ENCODE results near the gene GABRP.
"Not testable (repeated sequence)": the region's sequence is repeated elsewhere in the genome, so short reads cannot be mapped to it uniquely, and the experiment has no call there.

GABRP gene

DNA sequence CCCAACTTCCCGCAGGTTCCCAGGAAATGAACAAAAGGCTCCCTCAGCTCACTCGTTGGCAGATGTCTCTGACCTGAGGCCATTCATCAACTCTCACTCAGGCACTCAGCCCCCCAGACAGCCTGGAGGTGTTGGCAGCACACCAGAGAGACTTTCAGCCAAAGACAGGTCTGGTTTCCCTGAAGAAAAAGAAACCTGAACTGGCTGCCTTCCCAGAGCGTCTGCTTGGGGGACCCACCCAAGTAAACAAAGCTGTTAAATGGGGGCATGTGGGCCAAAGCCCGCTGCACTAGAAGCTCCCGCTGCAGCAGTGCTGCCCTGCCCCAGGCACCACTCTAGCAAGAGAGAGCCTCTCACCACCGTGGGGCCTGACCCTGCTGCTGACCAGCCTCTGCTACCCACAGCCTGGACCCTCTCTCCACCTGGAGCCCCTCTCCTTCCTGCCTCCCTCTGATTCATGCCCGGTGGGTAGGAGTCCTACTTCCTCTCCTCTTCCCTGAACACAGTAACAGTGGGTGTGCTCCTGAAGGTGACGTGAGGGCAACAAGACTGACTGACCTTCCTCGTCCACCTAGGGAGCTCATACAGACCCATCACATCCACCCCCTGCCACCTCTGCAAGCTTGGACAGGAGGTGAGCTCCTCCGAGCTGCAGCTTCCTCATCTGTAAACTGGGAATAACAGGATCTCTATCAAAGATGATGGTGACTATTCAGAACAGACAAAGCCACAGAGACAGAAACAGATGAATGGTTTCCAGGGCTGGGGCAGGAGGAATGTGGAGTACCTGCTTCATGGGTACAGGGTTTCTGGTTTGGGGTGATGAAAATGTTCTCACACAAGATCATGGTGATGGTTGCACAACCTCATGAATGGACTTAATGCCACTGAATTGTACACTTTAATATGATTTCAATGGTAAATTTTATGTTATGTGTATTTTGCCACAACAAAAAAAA, 31.0 kb upstream of the GABRP start:
- DNase-seq, result no peak

DNA sequence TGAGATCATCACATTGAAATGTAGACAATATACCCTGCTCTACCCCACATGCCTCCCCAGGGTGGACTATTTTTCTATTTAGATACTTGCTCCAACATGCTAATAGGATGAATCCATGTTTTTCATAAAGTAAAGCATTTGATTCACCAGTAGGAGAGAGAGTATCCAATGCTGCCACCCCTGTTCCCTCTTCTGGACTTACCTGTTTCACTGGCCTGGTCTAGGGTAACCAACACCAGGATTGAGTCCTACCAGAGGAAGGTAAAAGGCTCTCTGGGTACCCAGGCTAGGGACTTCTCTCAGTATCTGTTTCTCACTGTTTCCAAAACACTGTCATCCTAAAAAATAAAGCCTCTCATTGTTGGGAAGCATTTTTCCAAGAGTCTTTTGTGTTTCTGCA, 30.2 kb upstream of the GABRP start:
- intact Hi-C loops (cut with DNase I), result no loop called here
- no peak for DNase-seq

More for the DNA sequence above, 31.0 kb upstream of the GABRP start:
- intact Hi-C loops (cut with DNase I), result no loop called here

DNA sequence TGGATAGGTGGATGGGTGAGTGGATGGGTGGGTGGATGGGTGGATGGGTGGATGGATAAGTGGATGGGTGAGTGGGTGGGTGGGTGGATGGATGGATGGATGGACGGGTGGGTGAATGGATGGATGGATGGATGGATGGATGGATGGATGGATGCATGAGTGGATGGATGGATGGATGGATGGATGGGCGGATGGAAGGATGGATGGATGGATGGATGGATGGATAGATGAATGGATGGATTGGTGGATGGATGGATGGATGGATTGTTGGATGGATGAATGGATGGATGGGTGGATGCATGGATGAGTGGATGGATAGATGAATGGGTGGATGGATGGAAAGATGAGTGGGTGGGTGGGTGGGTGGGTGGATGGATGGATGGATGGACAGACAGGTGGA, 29.0 kb upstream of the GABRP start:
- intact Hi-C loops (cut with DNase I), result not testable (repeated sequence)

DNA sequence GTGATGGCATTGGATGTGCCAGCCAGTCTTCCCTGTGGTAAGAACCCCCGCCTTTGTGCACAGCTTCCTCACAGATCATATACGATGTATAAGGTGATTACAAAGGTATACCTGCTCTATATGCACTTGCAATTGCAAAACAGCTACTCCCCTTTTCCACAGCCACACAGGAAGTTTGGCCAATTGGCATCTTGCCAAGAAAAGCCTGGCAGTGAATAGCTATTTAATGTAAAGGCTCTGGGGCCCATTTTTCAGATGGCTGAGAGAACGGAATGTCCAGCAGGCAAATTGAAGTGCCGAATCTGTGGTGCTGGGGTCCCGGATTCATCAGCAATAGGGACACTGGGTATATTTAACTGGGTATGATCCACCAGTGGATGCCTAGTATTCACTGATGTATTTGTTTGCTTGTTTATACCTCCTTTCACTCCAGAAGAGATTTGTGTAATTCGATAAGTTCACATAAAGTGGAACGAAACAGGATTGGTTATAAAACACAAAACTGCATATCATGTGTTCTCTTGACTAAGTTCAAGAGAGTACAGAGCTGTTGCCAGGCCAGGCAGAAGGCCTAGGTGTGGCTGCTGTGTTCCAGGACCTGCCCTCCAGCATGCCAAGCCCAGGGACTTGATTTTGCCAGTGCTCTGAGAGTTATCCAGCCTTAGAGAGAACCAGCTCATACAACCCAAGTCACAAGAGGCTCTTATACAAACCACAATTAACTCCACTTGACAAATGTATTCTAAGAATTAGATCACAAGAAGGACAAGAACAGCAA, 27.7 kb upstream of the GABRP start:
- no peak for DNase-seq
- intact Hi-C loops (cut with DNase I), result no loop called here

More for the DNA sequence above, 29.0 kb upstream of the GABRP start:
- not testable (repeated sequence) for DNase-seq

DNA sequence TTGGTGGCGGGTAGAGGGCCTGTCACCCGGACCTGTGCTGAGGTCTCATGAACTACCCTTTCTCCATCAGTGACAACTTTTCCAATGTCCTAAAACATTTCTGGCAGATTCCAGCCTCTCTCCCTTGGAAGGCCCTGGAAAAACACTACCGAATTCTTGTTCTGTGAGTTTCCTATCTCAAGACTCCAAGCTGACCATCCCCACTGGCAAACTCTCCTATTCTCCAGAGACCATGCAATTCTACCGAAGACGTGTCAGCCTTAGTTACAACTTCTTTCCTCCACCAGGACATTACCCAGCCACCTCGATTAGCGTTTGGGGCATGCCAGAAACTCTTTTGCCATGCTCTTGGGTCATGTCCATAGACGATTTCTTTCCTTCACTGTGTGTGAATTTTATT, 26.8 kb upstream of the GABRP start:
- no peak for DNase-seq
- intact Hi-C loops (cut with DNase I), result no loop called here

DNA sequence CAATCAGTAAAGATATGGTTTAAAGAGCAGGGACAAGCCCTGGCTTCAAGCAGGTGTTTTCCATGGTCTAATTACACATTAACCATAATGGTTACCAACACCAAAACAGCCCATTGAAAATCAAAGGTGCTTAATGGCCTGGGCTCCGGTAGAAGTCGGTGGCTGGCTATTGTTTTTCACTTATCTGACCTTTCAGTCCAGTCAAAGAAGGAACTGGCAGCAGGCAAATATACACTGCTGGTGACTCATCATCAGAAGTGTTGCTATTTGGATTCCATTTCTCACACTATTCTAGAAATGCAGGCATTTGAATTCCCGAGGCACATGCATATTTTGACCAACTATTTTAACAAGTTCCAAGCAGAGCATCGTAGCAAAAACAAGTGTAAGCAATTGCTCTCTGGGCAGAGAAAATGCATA, 26.3 kb upstream of the GABRP start:
- intact Hi-C loops (cut with DNase I), result no loop called here
- DNase-seq, result no peak

DNA sequence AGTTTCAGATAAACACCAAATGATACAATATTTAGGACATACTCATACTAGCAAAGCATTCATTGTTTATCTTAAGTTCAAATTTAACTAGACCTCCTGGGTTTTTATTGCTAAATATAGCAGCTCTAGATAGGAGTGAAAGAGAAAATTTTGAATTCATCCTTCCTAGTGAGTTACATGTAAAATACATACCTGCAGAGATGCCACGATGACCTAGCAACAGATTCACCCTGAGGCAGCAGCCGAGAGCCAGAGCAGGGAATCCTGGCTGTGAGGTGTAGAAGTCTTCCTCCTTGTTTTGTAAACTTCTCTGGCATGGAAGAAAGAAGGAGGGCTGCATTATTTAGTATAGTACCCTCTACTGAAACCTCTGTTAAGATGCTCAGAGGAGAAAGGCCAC, 25.9 kb upstream of the GABRP start:
- intact Hi-C loops (cut with DNase I), result no loop called here
- DNase-seq, result no peak

DNA sequence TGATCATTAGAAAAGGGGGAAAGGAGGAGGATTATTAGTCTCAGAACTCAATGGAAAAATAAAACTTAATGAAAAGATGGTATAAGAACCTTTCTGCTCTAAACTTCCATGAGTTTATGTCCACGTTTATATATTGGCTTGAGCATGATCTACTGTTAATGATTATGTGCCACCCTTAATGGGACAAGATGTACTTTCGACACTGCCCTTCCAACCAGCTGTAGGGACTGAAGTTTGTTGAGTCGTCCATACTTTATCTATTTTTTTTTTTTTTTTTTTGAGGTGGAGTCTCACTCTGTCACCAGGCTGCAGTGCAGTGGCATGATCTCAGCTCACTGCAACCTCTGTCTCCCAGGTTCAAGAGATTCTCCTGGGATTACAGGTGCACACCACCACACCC, 25.0 kb upstream of the GABRP start:
- DNase-seq, result no peak
- intact Hi-C loops (cut with DNase I), result no loop called here

DNA sequence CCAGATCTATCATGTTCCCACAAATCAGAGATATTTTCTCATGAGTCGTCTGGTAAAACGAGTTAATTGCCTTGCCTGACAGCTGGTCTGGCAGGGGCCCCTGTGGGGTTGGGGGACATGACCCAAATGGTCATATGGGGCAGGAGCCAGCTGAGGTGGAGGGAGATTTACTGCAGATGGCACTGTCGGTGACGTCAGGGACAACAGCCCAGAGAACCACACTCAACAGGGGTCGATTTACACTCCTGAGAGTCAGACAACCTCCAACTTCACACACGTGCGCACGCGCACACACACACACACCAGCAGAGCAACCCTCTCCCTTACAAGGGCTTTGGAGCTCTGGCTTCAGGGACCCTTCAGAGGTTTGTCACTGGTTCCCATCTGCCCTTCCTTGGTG, 23.4 kb upstream of the GABRP start:
- intact Hi-C loops (cut with DNase I), result no loop called here
- DNase-seq, result no peak

DNA sequence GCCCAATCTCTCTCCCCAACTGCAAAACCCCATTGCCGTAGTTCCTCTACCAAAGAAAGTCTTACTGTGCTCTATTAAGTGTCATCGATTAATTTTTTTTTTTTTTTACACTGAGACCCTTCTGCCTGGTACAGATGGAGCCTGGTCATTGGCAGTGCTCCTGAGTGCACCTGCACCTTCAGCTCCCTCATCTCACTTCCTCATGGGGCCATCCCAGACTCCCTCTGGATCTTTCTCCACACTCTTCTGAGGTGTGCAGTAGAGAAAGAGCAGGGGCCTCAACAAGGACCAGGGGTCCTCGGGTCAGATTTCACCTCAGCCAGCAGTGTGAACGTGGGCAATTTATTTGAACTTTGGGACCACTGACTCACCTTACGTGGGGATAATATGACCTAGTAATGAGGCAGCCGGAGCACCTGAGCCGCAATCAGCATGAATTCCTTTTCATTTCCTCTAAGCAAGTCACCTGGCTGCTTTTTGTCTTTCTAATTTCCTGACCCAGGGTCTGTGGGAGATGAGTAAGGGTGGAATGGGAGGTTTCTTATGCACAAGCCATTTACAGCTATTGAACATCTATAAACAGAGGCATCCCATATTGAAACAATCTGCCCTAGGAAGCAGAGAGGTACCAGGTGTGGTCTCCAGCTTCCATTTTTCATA, 22.3 kb upstream of the GABRP start:
- intact Hi-C loops (cut with DNase I), result no loop called here
- no peak for DNase-seq

DNA sequence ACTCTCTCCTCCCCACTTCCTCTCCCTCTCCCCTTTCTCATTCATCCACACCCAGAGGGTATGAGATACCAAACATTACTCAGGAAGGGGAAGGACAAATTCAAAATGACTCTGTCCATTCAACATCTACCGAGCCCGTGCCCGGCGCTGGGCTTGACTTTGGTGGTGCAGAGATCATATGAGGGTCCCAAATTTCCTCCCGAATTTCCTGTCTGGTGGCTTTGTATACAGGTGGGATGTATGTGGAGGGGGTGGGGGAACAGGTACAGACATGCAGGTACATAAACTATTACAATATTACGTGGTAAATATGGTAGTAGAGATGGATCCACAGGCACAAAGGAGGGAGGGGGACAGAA, 21.8 kb upstream of the GABRP start:
- DNase-seq, result no peak
- intact Hi-C loops (cut with DNase I), result no loop called here

DNA sequence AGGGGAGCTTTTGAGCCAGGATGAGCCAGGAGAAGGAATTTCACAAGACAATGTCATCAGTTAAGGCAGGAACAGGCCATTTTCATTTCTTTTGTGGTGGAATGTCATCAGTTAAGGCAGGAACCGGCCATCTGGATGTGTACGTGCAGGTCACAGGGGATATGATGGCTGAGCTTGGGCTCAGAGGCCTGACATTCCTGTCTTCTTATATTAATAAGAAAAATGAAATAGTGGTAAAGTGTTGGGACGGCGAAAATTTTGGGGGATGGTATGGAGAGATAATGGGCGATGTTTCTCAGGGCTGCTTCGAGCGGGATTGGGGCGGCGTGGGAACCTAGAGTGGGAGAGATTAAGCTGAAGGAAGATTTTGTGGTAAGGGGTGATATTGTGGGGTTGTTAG, 21.2 kb upstream of the GABRP start:
- intact Hi-C loops (cut with DNase I); DNase-seq: not testable (repeated sequence)

DNA sequence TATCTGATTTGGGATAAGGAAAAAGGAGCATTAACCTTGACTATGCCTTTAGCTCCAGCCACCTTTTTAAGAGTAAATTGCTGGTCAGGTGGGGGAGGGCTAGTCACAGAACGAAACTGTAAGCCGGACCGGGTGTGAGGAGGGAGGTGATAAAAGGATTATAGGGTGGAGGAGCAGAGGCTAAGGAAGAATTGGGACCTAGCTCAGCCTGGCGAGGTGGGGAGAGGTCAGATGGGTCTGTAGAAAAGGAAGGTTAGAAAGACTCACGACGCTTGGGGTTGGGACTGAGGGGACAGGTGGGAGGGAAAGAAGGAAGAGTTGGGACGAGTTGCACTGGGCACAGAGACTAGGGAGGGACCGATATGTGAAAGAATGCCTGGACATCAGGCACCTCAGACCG, 17.7 kb upstream of the GABRP start:
- DNase-seq; intact Hi-C loops (cut with DNase I): not testable (repeated sequence)

DNA sequence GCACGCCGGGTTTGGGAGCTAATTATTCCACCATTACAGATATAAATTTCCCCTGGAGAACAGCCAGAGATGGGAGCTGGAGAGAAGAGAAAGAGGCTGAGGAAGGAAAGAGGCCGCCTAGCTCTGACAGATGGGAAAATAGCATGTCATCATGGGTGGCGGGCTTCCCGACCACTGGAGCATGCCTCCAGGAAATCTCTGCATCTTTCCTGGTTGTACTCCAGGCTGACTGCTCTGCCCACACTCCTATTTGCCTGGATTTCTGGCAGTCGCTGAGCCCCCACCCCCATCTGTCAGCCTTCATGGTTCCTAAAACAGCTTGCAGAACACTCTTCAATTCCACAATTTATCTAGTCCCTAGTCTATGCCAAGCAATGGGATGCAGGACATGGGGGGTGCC, 14.3 kb upstream of the GABRP start:
- no peak for DNase-seq
- intact Hi-C loops (cut with DNase I), result no loop called here

DNA sequence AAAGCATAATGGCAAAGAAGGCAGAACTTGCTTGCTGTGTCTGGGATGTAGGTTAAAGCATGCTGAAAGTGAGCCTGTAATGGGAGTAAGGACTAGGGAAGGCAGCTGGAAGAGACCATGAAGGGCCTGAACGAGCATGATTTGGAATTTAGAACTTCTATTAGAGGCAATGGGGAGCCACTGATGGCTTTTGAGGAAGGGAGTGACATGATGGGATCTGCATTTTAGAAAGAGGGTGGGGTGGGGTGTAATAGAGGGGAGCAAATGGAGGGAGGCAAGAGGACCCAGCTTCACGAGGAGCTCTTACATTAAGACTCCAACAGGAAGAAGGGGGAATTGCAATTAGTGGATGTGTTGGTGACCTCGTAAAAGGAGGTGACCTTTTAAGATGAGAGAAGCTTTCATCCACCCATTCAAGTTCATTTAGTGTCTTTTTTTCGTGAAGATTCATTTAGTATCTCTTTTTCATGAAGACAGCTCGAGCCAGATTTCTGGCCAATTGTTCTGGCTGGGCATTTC, 13.6 kb upstream of the GABRP start:
- intact Hi-C loops (cut with DNase I), result no loop called here
- DNase-seq, result no peak

DNA sequence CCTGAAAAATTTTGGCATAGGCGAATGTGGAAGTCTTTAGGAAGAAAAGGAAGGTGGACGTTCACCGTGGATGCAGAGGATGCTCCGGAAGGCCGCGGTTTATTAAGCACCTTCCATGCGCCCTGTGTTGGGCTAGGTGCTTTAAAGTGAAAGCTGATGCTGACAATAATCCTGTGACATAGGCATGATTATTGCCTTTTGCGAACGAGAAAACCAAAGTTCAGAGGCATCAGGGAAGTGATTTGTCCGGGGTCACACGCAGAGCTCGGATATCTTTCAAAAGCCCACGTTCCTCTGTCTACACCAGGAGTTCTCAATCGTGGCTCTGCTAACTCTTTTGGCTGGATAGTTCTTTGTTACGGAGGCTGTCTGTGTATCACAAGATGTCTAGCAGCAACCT, 12.0 kb upstream of the GABRP start:
- intact Hi-C loops (cut with DNase I), result no loop called here
- no peak for DNase-seq

DNA sequence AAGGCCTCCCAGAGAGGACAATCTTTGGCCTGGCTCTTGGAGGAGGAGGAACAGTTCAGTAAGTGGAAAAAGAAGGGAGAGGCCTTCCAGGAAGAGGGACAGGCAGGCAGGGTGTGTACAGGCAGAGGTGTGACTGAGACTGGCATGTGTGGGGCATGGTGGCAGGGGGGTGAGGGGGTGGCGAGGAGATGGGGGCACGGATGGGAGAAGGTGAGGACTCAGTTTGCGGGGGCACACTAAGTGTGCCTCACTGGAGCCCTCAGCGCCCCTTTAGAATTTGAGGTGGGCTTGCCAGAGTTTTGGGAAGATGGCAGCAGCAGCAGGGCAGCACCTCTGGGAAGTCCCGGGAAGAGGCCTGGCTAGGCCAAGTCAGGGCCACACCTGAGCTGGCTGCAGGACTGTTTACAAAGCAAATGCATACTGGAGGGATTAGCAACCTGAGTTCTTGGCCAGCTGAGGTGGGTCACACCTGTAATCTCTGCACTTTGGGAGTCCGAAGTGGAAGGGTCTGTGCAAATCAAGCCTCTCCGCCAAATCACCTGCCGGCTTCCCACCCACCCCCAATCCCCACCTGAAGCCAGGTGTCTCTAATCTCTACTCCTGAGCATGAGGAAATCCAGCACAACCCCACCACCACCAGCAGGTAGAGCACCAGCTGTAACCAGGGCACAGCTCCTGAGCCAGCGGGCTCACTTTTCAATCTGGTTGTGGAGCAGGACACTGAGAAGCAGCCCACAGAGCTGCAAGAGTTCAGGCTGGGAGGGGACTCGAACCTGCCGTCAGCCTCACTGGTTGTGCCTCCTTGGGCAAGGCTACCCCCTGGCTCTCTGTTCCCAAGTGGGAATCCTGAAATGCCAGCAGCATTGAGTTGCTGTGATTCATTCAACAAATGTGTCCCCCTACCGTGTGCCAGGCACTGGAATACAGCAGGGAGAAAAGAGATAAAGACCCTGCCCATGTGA, 10.2 kb upstream of the GABRP start:
- DNase-seq, result no peak
- intact Hi-C loops (cut with DNase I), result no loop called here

DNA sequence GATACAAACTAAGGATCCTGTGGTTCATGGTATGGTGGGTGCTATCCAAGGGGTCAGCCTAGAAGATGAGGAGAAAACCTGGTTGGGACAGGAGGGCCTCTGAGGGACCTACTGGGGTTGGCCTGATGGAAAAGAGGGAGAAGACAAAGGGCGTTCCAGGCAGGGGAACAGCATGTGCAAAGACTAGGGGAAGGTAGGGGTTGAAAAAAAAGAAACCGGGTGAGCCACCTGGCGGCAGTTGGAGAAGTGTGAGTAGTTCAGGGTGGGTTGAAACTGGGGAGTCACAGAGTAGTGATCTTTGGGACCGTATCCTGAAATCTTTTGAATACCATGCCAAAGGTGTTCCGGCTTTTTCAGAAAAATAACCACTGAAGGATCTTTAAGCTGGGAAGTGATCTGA, 8.7 kb upstream of the GABRP start:
- intact Hi-C loops (cut with DNase I), result no loop called here
- DNase-seq, result no peak

DNA sequence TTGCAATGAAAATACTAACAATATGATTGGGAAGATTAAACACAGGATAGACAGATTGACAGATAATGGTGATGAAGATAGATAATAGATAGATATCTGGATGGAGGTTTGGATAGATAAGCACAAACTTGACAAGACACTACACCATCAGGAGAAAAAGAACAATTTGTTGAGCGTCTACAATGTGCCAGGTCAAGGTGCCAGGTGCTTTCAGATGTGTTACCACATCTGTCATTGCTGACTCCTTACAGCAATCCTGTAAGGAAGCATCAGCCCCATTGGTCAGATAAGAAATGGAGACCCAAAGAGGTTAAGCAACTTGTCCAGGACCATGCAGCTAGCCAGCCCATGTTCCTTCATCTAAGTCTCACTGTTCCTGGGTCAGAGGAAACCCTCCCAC, 1.6 kb upstream of the GABRP start:
- intact Hi-C loops (cut with DNase I), result no loop called here
- DNase-seq, result peak in 1 of 42 donors; percentile 9

Measured in head of caudate nucleus (tissue), 42 donors.